Activated T-cell treated with anti-CD3 and anti-CD28 coated beads, Interleukin-2, amount 50 U/mL, for 48 hours (primary cell): ENCODE results near the gene ZFP69.
A peak's percentile ranks its signal among the peaks of the same experiment; 100 is the strongest.
"Not testable (repeated sequence)": the region's sequence is repeated elsewhere in the genome, so short reads cannot be mapped to it uniquely, and the experiment has no call there.

ENCODE experiments used
- DNase-seq, 2 experiments: peaks; one replicate each; pipeline ENCODE4 v3.0.0-alpha.2; 2020

Gene ZFP69

GRCh38 chr1:40476924-40477677 lies at the start of gene ZFP69:
ZFP69 (plus strand) TSS chr1:40477290; CDS start chr1:40479362, 2,072 bp downstream.
- peak; percentile 70 to 80 for DNase-seq

GRCh38 chr1:40431385-40431784 lies 45.7 kb upstream of the ZFP69 start:
- DNase-seq, result no peak

- DNase-seq, result no peak
These were observed 44.3 kb upstream of the ZFP69 start for GRCh38 chr1:40432644-40433390.

GRCh38 chr1:40435471-40435870 lies 41.6 kb upstream of the ZFP69 start:
- DNase-seq, result no peak

GRCh38 chr1:40435876-40436275 lies 41.2 kb upstream of the ZFP69 start:
- no peak for DNase-seq

GRCh38 chr1:40438391-40439015 lies 38.6 kb upstream of the ZFP69 start:
- no peak for DNase-seq

GRCh38 chr1:40439247-40439646 lies 37.8 kb upstream of the ZFP69 start:
- DNase-seq, result no peak

GRCh38 chr1:40449684-40450494 lies 27.2 kb upstream of the ZFP69 start, which contains the start of gene ZFP69B:
ZFP69B (plus strand) TSS chr1:40450476; CDS start chr1:40450962, 486 bp downstream.
- DNase-seq, result peak; percentile 93 to 95

- peak; percentile 89 to 91 for DNase-seq
These were observed 26.4 kb upstream of the ZFP69 start for GRCh38 chr1:40450495-40451237.

- no peak for DNase-seq
These were observed 25.9 kb upstream of the ZFP69 start for GRCh38 chr1:40451238-40451585.

- DNase-seq, result no peak
These were observed 22.2 kb upstream of the ZFP69 start for GRCh38 chr1:40454873-40455272.

GRCh38 chr1:40462956-40463590 lies 14.0 kb upstream of the ZFP69 start:
- DNase-seq, result no peak

- no peak for DNase-seq
These were observed 7.8 kb upstream of the ZFP69 start for GRCh38 chr1:40469327-40469726.

GRCh38 chr1:40475268-40475667 lies 1.8 kb upstream of the ZFP69 start:
- DNase-seq, result no peak

GRCh38 chr1:40477678-40478053 lies 576 bp downstream of the ZFP69 start:
- peak; percentile 46 to 56 for DNase-seq

- no peak for DNase-seq
These were observed 1.2 kb downstream of the ZFP69 start for GRCh38 chr1:40478276-40478675.

- DNase-seq, result no peak
These were observed 2.1 kb downstream of the ZFP69 start for GRCh38 chr1:40479156-40479555.

GRCh38 chr1:40495315-40495903 lies 18.3 kb downstream of the ZFP69 start:
- DNase-seq, result no peak

- not testable (repeated sequence) for DNase-seq
These were observed 25.6 kb downstream of the ZFP69 start for GRCh38 chr1:40502651-40503050.

GRCh38 chr1:40507973-40508372 lies 30.9 kb downstream of the ZFP69 start:
- no peak for DNase-seq
